Measurements from ENCODE around the gene ARHGAP42.
A peak's percentile ranks its signal among the peaks of the same experiment; 100 is the strongest.

ARHGAP42 gene

GRCh38 chr11:100863080-100863581 is 176.0 kb downstream of the ARHGAP42 start:
- peak; percentile 31 for FAIRE-seq
- no peak for DNase-seq (ENCODE audit: insufficient read length, low spot score)
- TF ChIP-seq TAF1 (IDR thresholded peaks at IDR 0.05; ENCODE audit: low read depth, low read length) (no peak), POLR2AphosphoS5 (IDR thresholded peaks at IDR 0.05; ENCODE audit: low read depth, low read length) (no peak), PAX5 (IDR thresholded peaks at IDR 0.05; ENCODE audit: insufficient read depth, low read length, severe bottlenecking) (no peak), SPI1 (IDR thresholded peaks at IDR 0.05; ENCODE audit: low read depth, low read length) (no peak), POU2F2 (IDR thresholded peaks at IDR 0.05; ENCODE audit: low read depth, low read length) (no peak), POLR2A (IDR thresholded peaks at IDR 0.05; ENCODE audit: low read depth, low read length) (no peak)

GRCh38 chr11:100865443-100866065 is 178.5 kb downstream of the ARHGAP42 start:
- FAIRE-seq (no peak), DNase-seq (ENCODE audit: insufficient read length, low spot score) (no peak)
- TF ChIP-seq POU2F2 (IDR thresholded peaks at IDR 0.05; ENCODE audit: low read depth, low read length) (no peak), TAF1 (IDR thresholded peaks at IDR 0.05; ENCODE audit: low read depth, low read length) (no peak), POLR2AphosphoS5 (IDR thresholded peaks at IDR 0.05; ENCODE audit: low read depth, low read length) (no peak), PAX5 (IDR thresholded peaks at IDR 0.05; ENCODE audit: insufficient read depth, low read length, severe bottlenecking) (no peak), POLR2A (IDR thresholded peaks at IDR 0.05; ENCODE audit: low read depth, low read length) (no peak), SPI1 (IDR thresholded peaks at IDR 0.05; ENCODE audit: low read depth, low read length) (no peak)

GRCh38 chr11:100866453-100866852 is 179.4 kb downstream of the ARHGAP42 start:
- TF ChIP-seq POU2F2 (IDR thresholded peaks at IDR 0.05; ENCODE audit: low read depth, low read length) (no peak), SPI1 (IDR thresholded peaks at IDR 0.05; ENCODE audit: low read depth, low read length) (peak; percentile 88)
- no peak for DNase-seq (ENCODE audit: insufficient read length, low spot score)
- no peak for FAIRE-seq

- DNase-seq (ENCODE audit: insufficient read length, low spot score) (no peak), FAIRE-seq (no peak)
- TF ChIP-seq POLR2AphosphoS5 (IDR thresholded peaks at IDR 0.05; ENCODE audit: low read depth, low read length) (no peak), PAX5 (IDR thresholded peaks at IDR 0.05; ENCODE audit: insufficient read depth, low read length, severe bottlenecking) (no peak), SPI1 (IDR thresholded peaks at IDR 0.05; ENCODE audit: low read depth, low read length) (no peak), POLR2A (IDR thresholded peaks at IDR 0.05; ENCODE audit: low read depth, low read length) (no peak), TAF1 (IDR thresholded peaks at IDR 0.05; ENCODE audit: low read depth, low read length) (no peak), POU2F2 (IDR thresholded peaks at IDR 0.05; ENCODE audit: low read depth, low read length) (no peak)
These were observed 180.5 kb downstream of the ARHGAP42 start for GRCh38 chr11:100867606-100868005.

- no peak for DNase-seq (ENCODE audit: insufficient read length, low spot score)
- no peak for FAIRE-seq
- TF ChIP-seq PAX5 (IDR thresholded peaks at IDR 0.05; ENCODE audit: insufficient read depth, low read length, severe bottlenecking) (no peak), POLR2A (IDR thresholded peaks at IDR 0.05; ENCODE audit: low read depth, low read length) (no peak), SPI1 (IDR thresholded peaks at IDR 0.05; ENCODE audit: low read depth, low read length) (no peak), POLR2AphosphoS5 (IDR thresholded peaks at IDR 0.05; ENCODE audit: low read depth, low read length) (no peak), POU2F2 (IDR thresholded peaks at IDR 0.05; ENCODE audit: low read depth, low read length) (no peak), TAF1 (IDR thresholded peaks at IDR 0.05; ENCODE audit: low read depth, low read length) (no peak)
These were observed 182.2 kb downstream of the ARHGAP42 start for GRCh38 chr11:100869328-100869727.

GRCh38 chr11:100870138-100870537 is 183.1 kb downstream of the ARHGAP42 start:
- TF ChIP-seq POU2F2 (IDR thresholded peaks at IDR 0.05; ENCODE audit: low read depth, low read length): no peak
- no peak for TF ChIP-seq POLR2AphosphoS5 (IDR thresholded peaks at IDR 0.05; ENCODE audit: low read depth, low read length)
- TF ChIP-seq PAX5 (IDR thresholded peaks at IDR 0.05; ENCODE audit: insufficient read depth, low read length, severe bottlenecking): no peak
- no peak for TF ChIP-seq TAF1 (IDR thresholded peaks at IDR 0.05; ENCODE audit: low read depth, low read length)
- no peak for TF ChIP-seq SPI1 (IDR thresholded peaks at IDR 0.05; ENCODE audit: low read depth, low read length)
- TF ChIP-seq POLR2A (IDR thresholded peaks at IDR 0.05; ENCODE audit: low read depth, low read length): no peak
- FAIRE-seq: no peak
- no peak for DNase-seq (ENCODE audit: insufficient read length, low spot score)

GRCh38 chr11:100872951-100873740 is 186.1 kb downstream of the ARHGAP42 start:
- DNase-seq (ENCODE audit: insufficient read length, low spot score): no peak

GRCh38 chr11:100874203-100874602 is 187.1 kb downstream of the ARHGAP42 start:
- DNase-seq (ENCODE audit: insufficient read length, low spot score) (no peak), FAIRE-seq (no peak)
- TF ChIP-seq POLR2AphosphoS5 (IDR thresholded peaks at IDR 0.05; ENCODE audit: low read depth, low read length): no peak
- TF ChIP-seq PAX5 (IDR thresholded peaks at IDR 0.05; ENCODE audit: insufficient read depth, low read length, severe bottlenecking): no peak
- TF ChIP-seq POU2F2 (IDR thresholded peaks at IDR 0.05; ENCODE audit: low read depth, low read length): no peak
- TF ChIP-seq POLR2A (IDR thresholded peaks at IDR 0.05; ENCODE audit: low read depth, low read length): no peak
- no peak for TF ChIP-seq SPI1 (IDR thresholded peaks at IDR 0.05; ENCODE audit: low read depth, low read length)
- no peak for TF ChIP-seq TAF1 (IDR thresholded peaks at IDR 0.05; ENCODE audit: low read depth, low read length)

More at GRCh38 chr11:100872951-100873740, 186.1 kb downstream of the ARHGAP42 start:
- TF ChIP-seq PAX5 (IDR thresholded peaks at IDR 0.05; ENCODE audit: insufficient read depth, low read length, severe bottlenecking): no peak
- no peak for TF ChIP-seq TAF1 (IDR thresholded peaks at IDR 0.05; ENCODE audit: low read depth, low read length)
- TF ChIP-seq SPI1 (IDR thresholded peaks at IDR 0.05; ENCODE audit: low read depth, low read length): no peak
- TF ChIP-seq POU2F2 (IDR thresholded peaks at IDR 0.05; ENCODE audit: low read depth, low read length): no peak
- TF ChIP-seq POLR2A (IDR thresholded peaks at IDR 0.05; ENCODE audit: low read depth, low read length): no peak
- TF ChIP-seq POLR2AphosphoS5 (IDR thresholded peaks at IDR 0.05; ENCODE audit: low read depth, low read length): no peak
- no peak for FAIRE-seq

- DNase-seq (ENCODE audit: insufficient read length, low spot score) (no peak), FAIRE-seq (no peak)
These were observed 188.4 kb downstream of the ARHGAP42 start for GRCh38 chr11:100875521-100875869.

More at GRCh38 chr11:100875521-100875869, 188.4 kb downstream of the ARHGAP42 start:
- no peak for TF ChIP-seq POU2F2 (IDR thresholded peaks at IDR 0.05; ENCODE audit: low read depth, low read length)
- TF ChIP-seq POLR2AphosphoS5 (IDR thresholded peaks at IDR 0.05; ENCODE audit: low read depth, low read length): no peak
- TF ChIP-seq PAX5 (IDR thresholded peaks at IDR 0.05; ENCODE audit: insufficient read depth, low read length, severe bottlenecking): no peak
- no peak for TF ChIP-seq TAF1 (IDR thresholded peaks at IDR 0.05; ENCODE audit: low read depth, low read length)
